ENCODE measurements around the gene PTHLH.

The PTHLH gene

GRCh38 chr12:27972721-27973120, at the start of gene PTHLH:
PTHLH (minus strand) TSS chr12:27972733; CDS start chr12:27969494, 3,239 bp downstream.
- DNase-seq: no peak

- DNase-seq: no peak
Observed at GRCh38 chr12:28021704-28022103, 49.2 kb upstream of the PTHLH start.

GRCh38 chr12:28017873-28018255, 45.3 kb upstream of the PTHLH start:
- DNase-seq: no peak

GRCh38 chr12:28017126-28017872, 44.8 kb upstream of the PTHLH start:
- no peak for DNase-seq

- no peak for DNase-seq
Observed at GRCh38 chr12:28015165-28015564, 42.6 kb upstream of the PTHLH start.

- no peak for DNase-seq
Observed at GRCh38 chr12:28014196-28014595, 41.7 kb upstream of the PTHLH start.

- no peak for DNase-seq
Observed at GRCh38 chr12:28012333-28012918, 39.9 kb upstream of the PTHLH start.

- no peak for DNase-seq
Observed at GRCh38 chr12:28010036-28010435, 37.5 kb upstream of the PTHLH start.

- DNase-seq: no peak
Observed at GRCh38 chr12:27999970-28000369, 27.4 kb upstream of the PTHLH start.

- no peak for DNase-seq
Observed at GRCh38 chr12:27999521-27999920, 27.0 kb upstream of the PTHLH start.

GRCh38 chr12:27998658-27999057, 26.1 kb upstream of the PTHLH start:
- no peak for DNase-seq

GRCh38 chr12:27998170-27998569, 25.6 kb upstream of the PTHLH start:
- DNase-seq: no peak

GRCh38 chr12:27996761-27997160, 24.2 kb upstream of the PTHLH start:
- DNase-seq: no peak

- no peak for DNase-seq
Observed at GRCh38 chr12:27995406-27995805, 22.9 kb upstream of the PTHLH start.

- DNase-seq: no peak
Observed at GRCh38 chr12:27988594-27989233, 16.2 kb upstream of the PTHLH start.

- no peak for DNase-seq
Observed at GRCh38 chr12:27987331-27987730, 14.8 kb upstream of the PTHLH start.

GRCh38 chr12:27984275-27984674, 11.7 kb upstream of the PTHLH start:
- DNase-seq: no peak

- no peak for DNase-seq
Observed at GRCh38 chr12:27982951-27983350, 10.4 kb upstream of the PTHLH start.

- DNase-seq: no peak
Observed at GRCh38 chr12:27982385-27982784, 9.9 kb upstream of the PTHLH start.

GRCh38 chr12:27981874-27982273, 9.3 kb upstream of the PTHLH start:
- no peak for DNase-seq

GRCh38 chr12:27979145-27979544, 6.6 kb upstream of the PTHLH start:
- DNase-seq: no peak

GRCh38 chr12:27975222-27976136, 2.9 kb upstream of the PTHLH start:
- DNase-seq: peak; percentile 91

- DNase-seq: peak; percentile 76
Observed at GRCh38 chr12:27974735-27975221, 2.2 kb upstream of the PTHLH start.

Measured in islet precursor cell (in vitro differentiated cells).